ENCODE results near the gene TYMS. TPM values are rescaled to one million over a fixed set of nuclear protein-coding genes. Genes with fewer than 3 reads are reported as not detected.

TYMS gene
- total and polyA plus RNA-seq, 2 donors (not counting 1 experiment from before 2014, with no cell fraction given), result 0.34 to 1.1 TPM

- CTCF ChIA-PET, result no interaction called here
- H3K27me3 Mint-ChIP-seq, result no peaks in the 10 kb centered on the region
- Histone ChIP-seq H3K79me2 (ENCODE audit: control insufficient read depth, insufficient read depth, low read length) (no peaks in the 10 kb centered on the region), H4K20me1 (ENCODE audit: control insufficient read depth, insufficient read depth, low read length, poor library complexity, severe bottlenecking) (no peaks in the 10 kb centered on the region), H3K36me3 (replicated peaks in 1 of 2; ENCODE audit: control extremely low read depth in 1 of 2, control insufficient read depth in 1 of 2, extremely low read depth in 1 of 2, insufficient read depth in 2 of 2, low read length in 1 of 2) (peaks cover 0 to 2% of the 10 kb centered on the region in 2 experiments), H3K4me1 (ENCODE audit: control insufficient read depth in 2 of 2, insufficient read depth in 2 of 2, low read length in 2 of 2) (no peaks in the 10 kb centered on the region), H3K27me3 (replicated peaks in 1 of 4; ENCODE audit: control extremely low read depth in 1 of 4, control insufficient read depth in 3 of 4, insufficient read depth in 4 of 4, low read length in 3 of 4) (no peaks in the 10 kb centered on the region), H3K9me3 (ENCODE audit: control extremely low read depth in 1 of 3, control insufficient read depth in 2 of 3, insufficient read depth in 1 of 3, low read length in 2 of 3) (no peaks in the 10 kb centered on the region), H3K27ac (ENCODE audit: low read length in 2 of 2) (no peak overlapping the region), H2AFZ (ENCODE audit: insufficient read depth, low read depth, low read length, poor library complexity, severe bottlenecking) (no peak overlapping the region), H3K9ac (ENCODE audit: low read length) (no peak overlapping the region), H3K4me2 (replicated peaks; ENCODE audit: low read depth, low read length, poor library complexity, severe bottlenecking) (no peak overlapping the region), H3K4me3 (ENCODE audit: control extremely low read depth in 1 of 5, extremely low read depth in 1 of 5, insufficient read depth in 1 of 5, low read depth in 2 of 5, low read length in 4 of 5) (no peak overlapping the region)
- H3K4me1 Mint-ChIP-seq, result no peaks in the 10 kb centered on the region
- no peak overlapping the region for H3K4me3 Mint-ChIP-seq
- H3K9me3 Mint-ChIP-seq (ENCODE audit: insufficient read depth), result no peaks in the 10 kb centered on the region
- no peak for DNase-seq
- intact Hi-C loops (cut with micrococcal nuclease), result no loop called here
- 100% methylated on average over 3 of the region's 5 CpGs for WGBS (ENCODE audit: insufficient coverage)
- no peak overlapping the region for H3K27ac Mint-ChIP-seq
- ATAC-seq (ENCODE audit: low read depth), result no peak
- TF ChIP-seq, protein P1, sequence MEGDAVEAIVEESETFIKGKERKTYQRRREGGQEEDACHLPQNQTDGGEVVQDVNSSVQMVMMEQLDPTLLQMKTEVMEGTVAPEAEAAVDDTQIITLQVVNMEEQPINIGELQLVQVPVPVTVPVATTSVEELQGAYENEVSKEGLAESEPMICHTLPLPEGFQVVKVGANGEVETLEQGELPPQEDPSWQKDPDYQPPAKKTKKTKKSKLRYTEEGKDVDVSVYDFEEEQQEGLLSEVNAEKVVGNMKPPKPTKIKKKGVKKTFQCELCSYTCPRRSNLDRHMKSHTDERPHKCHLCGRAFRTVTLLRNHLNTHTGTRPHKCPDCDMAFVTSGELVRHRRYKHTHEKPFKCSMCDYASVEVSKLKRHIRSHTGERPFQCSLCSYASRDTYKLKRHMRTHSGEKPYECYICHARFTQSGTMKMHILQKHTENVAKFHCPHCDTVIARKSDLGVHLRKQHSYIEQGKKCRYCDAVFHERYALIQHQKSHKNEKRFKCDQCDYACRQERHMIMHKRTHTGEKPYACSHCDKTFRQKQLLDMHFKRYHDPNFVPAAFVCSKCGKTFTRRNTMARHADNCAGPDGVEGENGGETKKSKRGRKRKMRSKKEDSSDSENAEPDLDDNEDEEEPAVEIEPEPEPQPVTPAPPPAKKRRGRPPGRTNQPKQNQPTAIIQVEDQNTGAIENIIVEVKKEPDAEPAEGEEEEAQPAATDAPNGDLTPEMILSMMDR (IDR thresholded peaks at IDR 0.05), result no peak
- TF ChIP-seq EZH2 (IDR thresholded peaks at IDR 0.05; ENCODE audit: borderline replicate concordance, insufficient read depth, low read depth, low read length, poor library complexity, severe bottlenecking), result no peak
- POLR2A ChIA-PET, result no interaction called here
Observed at GRCh38 chr18:676069-676468, 18.6 kb downstream of the TYMS start.

- Histone ChIP-seq H3K36me3 (replicated peaks in 1 of 2; ENCODE audit: control extremely low read depth in 1 of 2, control insufficient read depth in 1 of 2, extremely low read depth in 1 of 2, insufficient read depth in 2 of 2, low read length in 1 of 2) (peaks cover 0 to 2% of the 10 kb centered on the region in 2 experiments), H3K4me1 (ENCODE audit: control insufficient read depth in 2 of 2, insufficient read depth in 2 of 2, low read length in 2 of 2) (no peaks in the 10 kb centered on the region), H3K9ac (ENCODE audit: low read length) (no peak overlapping the region), H3K27ac (ENCODE audit: low read length in 2 of 2) (no peak overlapping the region), H3K79me2 (ENCODE audit: control insufficient read depth, insufficient read depth, low read length) (no peaks in the 10 kb centered on the region), H3K4me2 (replicated peaks; ENCODE audit: low read depth, low read length, poor library complexity, severe bottlenecking) (no peak overlapping the region), H4K20me1 (ENCODE audit: control insufficient read depth, insufficient read depth, low read length, poor library complexity, severe bottlenecking) (no peaks in the 10 kb centered on the region), H3K9me3 (ENCODE audit: control extremely low read depth in 1 of 3, control insufficient read depth in 2 of 3, insufficient read depth in 1 of 3, low read length in 2 of 3) (no peaks in the 10 kb centered on the region), H3K27me3 (replicated peaks in 1 of 4; ENCODE audit: control extremely low read depth in 1 of 4, control insufficient read depth in 3 of 4, insufficient read depth in 4 of 4, low read length in 3 of 4) (no peaks in the 10 kb centered on the region), H3K4me3 (ENCODE audit: control extremely low read depth in 1 of 5, extremely low read depth in 1 of 5, insufficient read depth in 1 of 5, low read depth in 2 of 5, low read length in 4 of 5) (no peak overlapping the region), H2AFZ (ENCODE audit: insufficient read depth, low read depth, low read length, poor library complexity, severe bottlenecking) (no peak overlapping the region)
- ATAC-seq (ENCODE audit: low read depth) (no peak), DNase-seq (no peak)
- H3K27ac Mint-ChIP-seq, result no peak overlapping the region
- H3K4me3 Mint-ChIP-seq, result no peak overlapping the region
- H3K4me1 Mint-ChIP-seq, result no peaks in the 10 kb centered on the region
- 100% methylated on average over 2 of the region's 3 CpGs for WGBS (ENCODE audit: insufficient coverage)
- H3K27me3 Mint-ChIP-seq, result no peaks in the 10 kb centered on the region
- ChIA-PET CTCF (no interaction called here), POLR2A (no interaction called here)
- TF ChIP-seq, protein P1 (IDR thresholded peaks at IDR 0.05), result no peak
- no peak for TF ChIP-seq EZH2 (IDR thresholded peaks at IDR 0.05; ENCODE audit: borderline replicate concordance, insufficient read depth, low read depth, low read length, poor library complexity, severe bottlenecking)
- H3K9me3 Mint-ChIP-seq (ENCODE audit: insufficient read depth), result no peaks in the 10 kb centered on the region
- intact Hi-C loops (cut with micrococcal nuclease), result no loop called here
Observed at GRCh38 chr18:676736-677135, 19.3 kb downstream of the TYMS start.
